Tibial nerve (tissue), 4 donors: ENCODE results near the gene TMEM121. TPM values are rescaled to one million over a fixed set of nuclear protein-coding genes. Genes with fewer than 3 reads are reported as not detected.

Source experiments
- DNase-seq, 2 donors: peaks; one replicate each; pipeline ENCODE4 v3.0.0-alpha.2; 2019; ENCODE audit warnings: low spot score in 2 of 2
- H3K27ac ChIP-seq, 4 donors: fragments of 200-600 bp; sonication (generic) in 3 of 4; one replicate each; pipeline ENCODE4 v1.5.1; 2017 to 2019; ENCODE audit warnings: mild to moderate bottlenecking in 1 of 4
- H3K27me3 ChIP-seq, 2 donors: fragments of 200-600 bp; sonication (generic) in 1 of 2; one replicate each; pipeline versions ENCODE4 v1.5.1 to v1.6.0; 2017 to 2019
- H3K36me3 ChIP-seq, 3 donors: fragments of 200-600 bp; sonication (generic); one replicate each; pipeline ENCODE4 v1.5.1; 2018 to 2019
- H3K4me1 ChIP-seq, 4 donors: fragments of 200-600 bp; sonication (generic) in 3 of 4; one replicate each; pipeline ENCODE4 v1.5.1; 2017 to 2019
- H3K4me3 ChIP-seq, 4 donors: fragments of 200-600 bp; sonication (generic) in 3 of 4; one replicate each; pipeline ENCODE4 v1.5.1; 2017 to 2019; ENCODE audit warnings: mild to moderate bottlenecking in 1 of 4, moderate library complexity in 1 of 4
- H3K9me3 ChIP-seq, 4 donors: fragments of 200-600 bp; sonication (generic) in 3 of 4; one replicate each; pipeline ENCODE4 v1.5.1; 2017 to 2019
- EP300 ChIP-seq, 2 donors: sonication (generic); formaldehyde crosslinking; IDR thresholded peaks; one replicate each; pipeline ENCODE4 v1.6.1; 2017; ENCODE audit warnings: antibody characterized with exemption in 2 of 2, mild to moderate bottlenecking in 1 of 2
- POLR2A ChIP-seq, 2 donors: fragments of 450-650 bp; IDR thresholded peaks; one replicate each; pipeline ENCODE4 v1.6.1; 2017; ENCODE audit warnings: antibody characterized with exemption in 2 of 2, mild to moderate bottlenecking in 2 of 2, moderate library complexity in 2 of 2
- WGBS, 2 donors: methylation state at CpG; one replicate each; pipeline ENCODE4 v1.1.5; 2018; 5-methylcytosine and 5-hydroxymethylcytosine counted together
- total RNA-seq, 4 donors: library from RNA; depleted of rRNA; stranded (reverse); fragments of >200 nt; gene quantifications; one replicate each; pipeline ENCODE4 v1.1.0, GENCODE V29; 2016
- TF ChIP-seq, protein P1 (sequence below), 5 experiments: fragments of 200-600 bp in 3 of 5; fragments of 450-650 bp in 2 of 5; sonication (generic) in 3 of 5; IDR thresholded peaks; one replicate each; pipeline ENCODE4 v1.5.1; 2016 to 2019; ENCODE audit warnings: antibody characterized with exemption in 5 of 5, mild to moderate bottlenecking in 3 of 5, moderate library complexity in 2 of 5

The TMEM121 gene
- total RNA-seq, 4 donors from 2014 or later: 15.1 to 28.2 (median 20.1) TPM

DNA sequence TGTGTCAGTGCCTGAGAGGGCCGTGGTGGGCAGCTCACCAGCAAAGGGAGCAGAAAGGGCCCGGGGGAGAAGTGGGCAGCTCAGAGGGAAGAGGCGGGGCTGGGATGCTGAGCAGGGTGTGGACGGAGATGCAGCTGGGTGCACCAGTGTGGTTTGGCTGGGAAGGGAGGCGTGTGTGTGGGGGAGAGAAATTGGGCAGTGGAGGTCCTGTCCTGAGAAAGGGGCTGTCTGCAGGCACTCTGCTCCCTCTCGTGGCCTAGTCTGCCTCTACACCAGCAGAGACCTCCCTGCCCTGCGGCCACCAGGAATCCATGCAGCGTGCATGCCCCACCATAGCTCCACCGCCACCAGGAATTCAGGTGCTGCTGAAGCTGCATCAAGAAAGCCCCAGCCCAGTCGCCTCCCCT lies 6.4 kb downstream of the TMEM121 start:
- Histone ChIP-seq H3K9me3 (no peaks in the 10 kb centered on the region), H3K27ac (no peak overlapping the region), H3K4me1 (peaks cover 0 to 17% (median 9%) of the 10 kb centered on the region in 4 donors), H3K27me3 (peaks cover 0 to 8% of the 10 kb centered on the region in 2 donors), H3K36me3 (peaks cover 0 to 33% (median 0%) of the 10 kb centered on the region in 3 donors), H3K4me3 (no peak overlapping the region)
- no peak for TF ChIP-seq POLR2A (IDR thresholded peaks at IDR 0.05)
- TF ChIP-seq, protein P1, sequence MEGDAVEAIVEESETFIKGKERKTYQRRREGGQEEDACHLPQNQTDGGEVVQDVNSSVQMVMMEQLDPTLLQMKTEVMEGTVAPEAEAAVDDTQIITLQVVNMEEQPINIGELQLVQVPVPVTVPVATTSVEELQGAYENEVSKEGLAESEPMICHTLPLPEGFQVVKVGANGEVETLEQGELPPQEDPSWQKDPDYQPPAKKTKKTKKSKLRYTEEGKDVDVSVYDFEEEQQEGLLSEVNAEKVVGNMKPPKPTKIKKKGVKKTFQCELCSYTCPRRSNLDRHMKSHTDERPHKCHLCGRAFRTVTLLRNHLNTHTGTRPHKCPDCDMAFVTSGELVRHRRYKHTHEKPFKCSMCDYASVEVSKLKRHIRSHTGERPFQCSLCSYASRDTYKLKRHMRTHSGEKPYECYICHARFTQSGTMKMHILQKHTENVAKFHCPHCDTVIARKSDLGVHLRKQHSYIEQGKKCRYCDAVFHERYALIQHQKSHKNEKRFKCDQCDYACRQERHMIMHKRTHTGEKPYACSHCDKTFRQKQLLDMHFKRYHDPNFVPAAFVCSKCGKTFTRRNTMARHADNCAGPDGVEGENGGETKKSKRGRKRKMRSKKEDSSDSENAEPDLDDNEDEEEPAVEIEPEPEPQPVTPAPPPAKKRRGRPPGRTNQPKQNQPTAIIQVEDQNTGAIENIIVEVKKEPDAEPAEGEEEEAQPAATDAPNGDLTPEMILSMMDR (IDR thresholded peaks at IDR 0.05): peak in 2 of 5 experiments; percentile 7 to 16
- no peak for DNase-seq
- 46 to 57% methylated on average over 10 of the region's 10 CpGs for WGBS, 2 donors

DNA sequence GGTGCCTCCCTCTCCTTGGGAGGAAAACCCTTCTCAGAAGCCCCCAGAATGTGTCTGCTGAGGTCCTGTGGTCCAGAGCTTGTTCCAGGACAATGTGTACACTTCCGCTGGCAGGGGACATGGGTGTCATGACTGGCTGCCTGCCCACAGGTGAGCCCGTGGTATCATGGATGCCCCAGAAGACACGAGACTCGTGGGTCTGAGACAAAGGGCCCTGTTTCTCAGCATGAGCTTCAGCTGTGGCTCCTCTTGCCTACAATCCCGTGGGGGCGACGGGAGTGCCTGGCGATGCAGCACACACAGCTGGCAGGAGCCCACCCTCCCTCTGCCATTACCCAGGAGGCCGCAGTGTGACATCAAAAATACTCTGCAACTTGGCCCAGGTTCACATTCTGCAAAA lies 7.0 kb downstream of the TMEM121 start:
- Histone ChIP-seq H3K4me3 (no peak overlapping the region), H3K4me1 (peaks cover 0 to 16% (median 6%) of the 10 kb centered on the region in 4 donors), H3K27ac (no peak overlapping the region), H3K36me3 (peaks cover 0 to 33% (median 0%) of the 10 kb centered on the region in 3 donors), H3K27me3 (peaks cover 0 to 15% of the 10 kb centered on the region in 2 donors), H3K9me3 (no peaks in the 10 kb centered on the region)
- no peak for DNase-seq
- TF ChIP-seq, protein P1 (IDR thresholded peaks at IDR 0.05): no peak
- TF ChIP-seq POLR2A (IDR thresholded peaks at IDR 0.05) (no peak), EP300 (IDR thresholded peaks at IDR 0.05) (no peak)
- WGBS, 2 donors: 78 to 79% methylated on average over 8 to 9 of the region's 9 CpGs

DNA sequence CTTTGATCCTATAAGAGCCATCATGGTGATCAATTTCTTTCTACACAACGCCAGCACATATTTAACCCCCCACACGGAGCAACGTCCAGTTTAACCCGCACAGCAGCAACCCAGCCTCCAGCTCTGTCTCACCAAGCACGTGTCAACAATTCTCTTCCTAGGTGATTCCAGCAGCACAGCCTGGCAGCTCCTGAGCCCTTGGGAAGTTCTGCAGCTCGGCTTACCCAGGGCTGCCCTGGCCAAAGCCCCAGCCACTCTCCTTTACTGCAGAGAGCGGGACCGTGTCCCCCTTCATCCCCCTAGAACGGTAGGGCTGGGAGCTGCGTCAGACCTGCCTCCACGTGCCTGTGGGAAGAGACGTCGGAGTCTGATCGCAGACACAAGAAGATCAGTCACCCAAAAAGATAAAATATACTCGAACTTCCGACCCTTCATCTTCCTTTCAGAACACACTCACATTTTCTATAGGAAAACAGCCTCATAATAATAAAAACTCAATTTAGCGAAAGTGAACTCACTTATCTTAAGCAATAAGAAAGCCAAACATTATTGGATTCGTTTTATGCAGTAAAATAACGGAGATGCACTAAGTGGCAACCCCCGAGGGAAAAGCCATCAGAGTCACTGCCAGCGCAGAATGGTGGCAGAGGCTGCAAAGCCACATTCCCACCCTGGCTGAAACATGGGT lies 7.6 kb downstream of the TMEM121 start:
- Histone ChIP-seq H3K27ac (no peak overlapping the region), H3K27me3 (peaks cover 0 to 16% of the 10 kb centered on the region in 2 donors), H3K36me3 (peaks cover 0 to 32% (median 0%) of the 10 kb centered on the region in 3 donors), H3K4me1 (peaks cover 0 to 11% (median 3%) of the 10 kb centered on the region in 4 donors), H3K4me3 (no peak overlapping the region), H3K9me3 (no peaks in the 10 kb centered on the region)
- DNase-seq: no peak
- WGBS, 2 donors: 71 to 73% methylated on average over 21 of the region's 21 CpGs
- TF ChIP-seq EP300 (IDR thresholded peaks at IDR 0.05) (no peak), POLR2A (IDR thresholded peaks at IDR 0.05) (no peak)
- TF ChIP-seq, protein P1 (IDR thresholded peaks at IDR 0.05): no peak

DNA sequence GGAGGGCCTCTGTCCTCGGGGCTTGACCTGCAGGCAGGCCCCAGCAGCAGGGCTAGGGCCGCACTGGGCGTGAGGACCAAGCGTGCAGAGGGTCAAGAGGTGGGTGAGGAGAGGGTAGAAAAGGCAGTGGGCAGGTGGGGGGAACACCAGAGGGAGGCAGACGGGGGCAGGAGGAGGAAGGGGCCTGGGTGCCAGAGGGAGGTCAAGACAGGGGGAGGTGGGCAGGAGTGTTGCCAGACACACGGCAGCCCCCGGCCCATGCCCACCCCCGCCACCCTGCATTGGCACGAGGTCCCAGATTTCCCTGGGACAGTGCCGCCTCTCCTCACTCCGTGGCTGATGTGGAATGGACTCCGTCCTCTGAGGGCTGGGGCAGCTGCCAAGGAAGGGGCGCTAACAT lies 8.2 kb downstream of the TMEM121 start:
- Histone ChIP-seq H3K36me3 (peaks cover 0 to 26% (median 0%) of the 10 kb centered on the region in 3 donors), H3K9me3 (no peaks in the 10 kb centered on the region), H3K4me1 (peaks cover 0 to 6% (median 0%) of the 10 kb centered on the region in 4 donors), H3K4me3 (no peak overlapping the region), H3K27me3 (peaks cover 0 to 15% of the 10 kb centered on the region in 2 donors), H3K27ac (no peak overlapping the region)
- WGBS, 2 donors: 64 to 65% methylated on average over 10 to 12 of the region's 13 CpGs
- DNase-seq: no peak
- TF ChIP-seq EP300 (IDR thresholded peaks at IDR 0.05): no peak
- TF ChIP-seq POLR2A (IDR thresholded peaks at IDR 0.05): no peak
- TF ChIP-seq, protein P1 (IDR thresholded peaks at IDR 0.05): no peak

DNA sequence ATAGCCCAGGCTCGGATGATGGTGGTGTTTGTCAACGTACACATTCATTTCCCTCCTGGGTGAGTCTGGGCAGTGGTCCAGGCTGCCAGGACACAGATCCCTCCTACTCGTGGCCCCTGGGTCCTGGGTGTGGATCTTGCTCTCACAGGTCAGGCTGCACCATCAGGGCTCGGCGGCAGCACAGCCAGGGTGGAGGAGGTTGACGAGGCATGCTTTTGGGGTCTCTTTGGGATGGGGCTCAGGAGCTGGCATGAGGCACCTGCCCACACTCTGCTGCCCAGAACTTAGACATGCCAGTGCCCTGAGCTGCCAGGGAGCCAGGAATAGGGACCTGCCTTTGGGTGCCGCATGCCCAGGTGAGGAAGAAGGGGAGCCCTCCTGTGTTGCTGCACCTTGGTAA lies 9.7 kb downstream of the TMEM121 start:
- WGBS, 2 donors: 76 to 80% methylated on average over 4 to 7 of the region's 7 CpGs
- H3K9me3 ChIP-seq: no peaks in the 10 kb centered on the region
- peaks cover 0 to 6% (median 0%) of the 10 kb centered on the region in 4 donors for H3K4me1 ChIP-seq
- no peak for TF ChIP-seq EP300 (IDR thresholded peaks at IDR 0.05)
- TF ChIP-seq, protein P1 (IDR thresholded peaks at IDR 0.05): no peak
- no peak for TF ChIP-seq POLR2A (IDR thresholded peaks at IDR 0.05)
- H3K4me3 ChIP-seq: no peak overlapping the region
- peaks cover 0 to 18% of the 10 kb centered on the region in 2 donors for H3K27me3 ChIP-seq
- H3K36me3 ChIP-seq: peaks cover 0 to 11% (median 0%) of the 10 kb centered on the region in 3 donors
- no peak overlapping the region for H3K27ac ChIP-seq
- no peak for DNase-seq
